ENCODE data around the gene EMP2. TPM values are rescaled to one million over a fixed set of nuclear protein-coding genes. Genes with fewer than 3 reads are reported as not detected.
A peak's percentile ranks its signal among the peaks of the same experiment; 100 is the strongest.

The EMP2 gene
- total and polyA plus RNA-seq, 2 donors (not counting 1 experiment from before 2014, with no cell fraction given), result 22.5 to 36.8 TPM

DNA sequence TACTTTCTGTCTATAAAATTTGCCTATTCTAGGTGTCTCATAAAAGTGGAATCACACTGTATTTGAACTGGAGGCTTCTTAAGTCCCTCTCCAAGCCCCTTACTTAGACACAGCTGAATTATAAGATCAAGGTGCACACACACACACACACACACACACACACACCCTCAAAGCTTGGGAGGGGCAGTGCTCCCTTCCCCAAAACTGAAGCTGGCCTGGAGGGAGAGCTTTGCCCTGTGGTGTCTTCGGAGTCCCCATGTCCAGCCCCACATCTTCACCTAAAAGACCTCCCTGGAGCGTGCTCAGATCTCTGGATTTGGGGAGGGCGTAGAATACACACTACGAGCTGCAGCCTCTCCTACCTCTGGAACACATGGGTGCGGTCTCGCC lies 828 bp downstream of the EMP2 start:
- Histone ChIP-seq H3K27me3 (ENCODE audit: control insufficient read depth, insufficient read depth, low read length) (no peaks in the 10 kb centered on the region), H3K4me3 (replicated peaks in 1 of 4; ENCODE audit: control extremely low read depth in 1 of 4, insufficient read depth in 1 of 4, low read depth in 3 of 4, low read length in 4 of 4) (peak overlapping the region; percentile 63 to 94 (median 72)), H2AFZ (ENCODE audit: low read length) (peak overlapping the region; percentile 67), H3K4me1 (ENCODE audit: control insufficient read depth, extremely low read depth, insufficient read depth, low read length) (peaks cover 33% of the 10 kb centered on the region), H3K36me3 (ENCODE audit: control insufficient read depth, insufficient read depth, low read length) (no peaks in the 10 kb centered on the region), H3K9me3 (ENCODE audit: control insufficient read depth, insufficient read depth, low read depth, low read length) (no peaks in the 10 kb centered on the region), H3K79me2 (ENCODE audit: control insufficient read depth, insufficient read depth, low read length) (peaks cover 26% of the 10 kb centered on the region), H3K27ac (ENCODE audit: insufficient read depth, low read length) (peak overlapping the region; percentile 75), H3K4me2 (ENCODE audit: extremely low read depth, insufficient read depth, low read length) (peak overlapping the region; percentile 96), H4K20me1 (ENCODE audit: control insufficient read depth, extremely low read depth, insufficient read depth, low read length) (no peaks in the 10 kb centered on the region), H3K9ac (ENCODE audit: insufficient read depth, low read length) (peak overlapping the region; percentile 68)
- DNase-seq (ENCODE audit: low read depth in 2 of 2), result no peak
- TF ChIP-seq EZH2 (IDR thresholded peaks at IDR 0.05; ENCODE audit: low read length, missing control alignments), result no peak
- TF ChIP-seq, protein P1, sequence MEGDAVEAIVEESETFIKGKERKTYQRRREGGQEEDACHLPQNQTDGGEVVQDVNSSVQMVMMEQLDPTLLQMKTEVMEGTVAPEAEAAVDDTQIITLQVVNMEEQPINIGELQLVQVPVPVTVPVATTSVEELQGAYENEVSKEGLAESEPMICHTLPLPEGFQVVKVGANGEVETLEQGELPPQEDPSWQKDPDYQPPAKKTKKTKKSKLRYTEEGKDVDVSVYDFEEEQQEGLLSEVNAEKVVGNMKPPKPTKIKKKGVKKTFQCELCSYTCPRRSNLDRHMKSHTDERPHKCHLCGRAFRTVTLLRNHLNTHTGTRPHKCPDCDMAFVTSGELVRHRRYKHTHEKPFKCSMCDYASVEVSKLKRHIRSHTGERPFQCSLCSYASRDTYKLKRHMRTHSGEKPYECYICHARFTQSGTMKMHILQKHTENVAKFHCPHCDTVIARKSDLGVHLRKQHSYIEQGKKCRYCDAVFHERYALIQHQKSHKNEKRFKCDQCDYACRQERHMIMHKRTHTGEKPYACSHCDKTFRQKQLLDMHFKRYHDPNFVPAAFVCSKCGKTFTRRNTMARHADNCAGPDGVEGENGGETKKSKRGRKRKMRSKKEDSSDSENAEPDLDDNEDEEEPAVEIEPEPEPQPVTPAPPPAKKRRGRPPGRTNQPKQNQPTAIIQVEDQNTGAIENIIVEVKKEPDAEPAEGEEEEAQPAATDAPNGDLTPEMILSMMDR (conservative IDR thresholded peaks at IDR 0.05 in 1 of 2, IDR thresholded peaks at IDR 0.05 in 1 of 2; ENCODE audit: low read depth in 1 of 2, low read length in 2 of 2), result no peak

- no peak overlapping the region for H3K9ac ChIP-seq (ENCODE audit: insufficient read depth, low read length)
- DNase-seq (ENCODE audit: low read depth in 2 of 2), result peak in 1 of 2 donors; percentile 48
- no peaks in the 10 kb centered on the region for H3K9me3 ChIP-seq (ENCODE audit: control insufficient read depth, insufficient read depth, low read depth, low read length)
- H3K36me3 ChIP-seq (ENCODE audit: control insufficient read depth, insufficient read depth, low read length), result no peaks in the 10 kb centered on the region
- no peaks in the 10 kb centered on the region for H3K27me3 ChIP-seq (ENCODE audit: control insufficient read depth, insufficient read depth, low read length)
- H3K27ac ChIP-seq (ENCODE audit: insufficient read depth, low read length), result no peak overlapping the region
- no peak for TF ChIP-seq EZH2 (IDR thresholded peaks at IDR 0.05; ENCODE audit: low read length, missing control alignments)
- TF ChIP-seq, protein P1 (conservative IDR thresholded peaks at IDR 0.05 in 1 of 2, IDR thresholded peaks at IDR 0.05 in 1 of 2; ENCODE audit: low read depth in 1 of 2, low read length in 2 of 2), result no peak
- no peaks in the 10 kb centered on the region for H4K20me1 ChIP-seq (ENCODE audit: control insufficient read depth, extremely low read depth, insufficient read depth, low read length)
- peaks cover 26% of the 10 kb centered on the region for H3K79me2 ChIP-seq (ENCODE audit: control insufficient read depth, insufficient read depth, low read length)
- H3K4me2 ChIP-seq (ENCODE audit: extremely low read depth, insufficient read depth, low read length), result peak overlapping the region; percentile 96
- H2AFZ ChIP-seq (ENCODE audit: low read length), result no peak overlapping the region
- peaks cover 33% of the 10 kb centered on the region for H3K4me1 ChIP-seq (ENCODE audit: control insufficient read depth, extremely low read depth, insufficient read depth, low read length)
- H3K4me3 ChIP-seq (replicated peaks in 1 of 4; ENCODE audit: control extremely low read depth in 1 of 4, insufficient read depth in 1 of 4, low read depth in 3 of 4, low read length in 4 of 4), result peak overlapping the region in 3 of 4 experiments; percentile 16 to 94 (median 66)
These were observed 1.7 kb downstream of the EMP2 start for GRCh38 chr16:10578474-10579316.

GRCh38 chr16:10577305-10578202 lies 2.8 kb downstream of the EMP2 start:
- Histone ChIP-seq H3K4me1 (ENCODE audit: control insufficient read depth, extremely low read depth, insufficient read depth, low read length) (peaks cover 33% of the 10 kb centered on the region), H3K27me3 (ENCODE audit: control insufficient read depth, insufficient read depth, low read length) (no peaks in the 10 kb centered on the region), H2AFZ (ENCODE audit: low read length) (peak overlapping the region; percentile 30), H3K4me2 (ENCODE audit: extremely low read depth, insufficient read depth, low read length) (peak overlapping the region; percentile 96), H3K4me3 (replicated peaks in 1 of 4; ENCODE audit: control extremely low read depth in 1 of 4, insufficient read depth in 1 of 4, low read depth in 3 of 4, low read length in 4 of 4) (peak overlapping the region in 2 of 4 experiments; percentile 21 to 94), H3K36me3 (ENCODE audit: control insufficient read depth, insufficient read depth, low read length) (no peaks in the 10 kb centered on the region), H3K9me3 (ENCODE audit: control insufficient read depth, insufficient read depth, low read depth, low read length) (no peaks in the 10 kb centered on the region), H3K9ac (ENCODE audit: insufficient read depth, low read length) (no peak overlapping the region), H3K79me2 (ENCODE audit: control insufficient read depth, insufficient read depth, low read length) (peaks cover 30% of the 10 kb centered on the region), H3K27ac (ENCODE audit: insufficient read depth, low read length) (no peak overlapping the region), H4K20me1 (ENCODE audit: control insufficient read depth, extremely low read depth, insufficient read depth, low read length) (no peaks in the 10 kb centered on the region)
- TF ChIP-seq, protein P1 (conservative IDR thresholded peaks at IDR 0.05 in 1 of 2, IDR thresholded peaks at IDR 0.05 in 1 of 2; ENCODE audit: low read depth in 1 of 2, low read length in 2 of 2), result no peak
- TF ChIP-seq EZH2 (IDR thresholded peaks at IDR 0.05; ENCODE audit: low read length, missing control alignments), result no peak
- DNase-seq (ENCODE audit: low read depth in 2 of 2), result no peak

Data from fibroblast of lung (primary cell).